GM21360 (cell line): ENCODE measurements around the gene CELF6.
A peak's percentile ranks its signal among the peaks of the same experiment; 100 is the strongest.

Source experiments
- ATAC-seq: cut with Tn5 transposase; IDR thresholded peaks from one replicate; pipeline ENCODE4 v1.9.1; 2021; ENCODE audit warnings: mild to moderate bottlenecking, moderate library complexity; ENCODE audit not compliant: unreplicated experiment

The CELF6 gene

DNA sequence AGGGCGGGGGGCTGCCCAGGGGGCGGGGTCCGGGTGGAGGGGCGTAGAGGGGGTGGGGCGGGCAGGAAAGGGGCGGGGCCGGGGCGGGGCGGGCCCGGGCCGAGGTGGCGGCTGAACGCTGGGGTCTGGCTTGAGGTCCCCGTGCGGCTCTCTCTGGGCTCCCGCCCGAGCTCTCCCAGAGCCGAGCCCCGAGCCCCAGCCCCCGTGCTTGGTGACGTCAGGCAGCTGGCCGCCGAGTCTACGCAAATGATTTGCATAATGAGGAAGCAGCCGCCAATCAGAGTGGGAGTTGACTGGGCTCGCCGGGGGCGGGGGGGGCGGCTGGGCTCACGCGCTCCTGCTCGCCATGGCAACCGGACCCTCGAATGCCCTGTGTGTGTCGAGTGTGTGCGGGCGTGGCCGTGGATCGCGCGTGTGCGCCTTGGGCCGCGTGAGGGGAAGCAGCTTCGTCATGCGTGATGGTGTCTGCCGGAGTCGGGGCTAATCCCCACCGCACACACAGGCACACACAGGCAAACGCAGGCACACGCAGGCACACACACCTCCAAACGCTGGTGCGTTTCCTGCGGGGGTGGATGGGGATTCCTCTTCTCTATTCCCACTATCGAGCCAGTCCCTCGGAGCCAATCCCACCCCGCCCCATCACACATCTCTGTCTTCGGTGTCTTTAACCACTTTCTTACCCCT is at the start of gene CELF6:
Gene CELF6 (minus strand): TSS at position 173 of the 687 bp plus-strand sequence. CDS start 283 bp downstream, outside the sequence.
- peak; percentile 55 for ATAC-seq

DNA sequence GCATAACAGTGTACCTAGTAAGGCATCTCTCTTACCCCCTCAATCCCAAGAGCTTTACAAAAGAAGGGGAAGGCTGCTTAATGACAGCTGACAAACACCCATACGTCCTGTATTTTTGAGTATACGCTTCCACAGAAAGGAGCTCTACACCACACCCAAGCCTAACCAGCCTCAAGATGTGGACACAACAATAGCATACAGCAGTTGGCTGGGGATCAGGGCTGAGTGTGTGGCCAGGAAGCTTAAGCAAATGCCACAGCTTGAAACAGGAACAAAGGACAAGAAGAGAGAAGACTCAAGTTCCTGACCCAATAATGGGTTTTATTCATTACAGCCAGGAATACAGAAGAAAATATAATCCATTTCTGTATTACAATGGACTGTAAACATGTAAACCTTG is 48.9 kb upstream of the CELF6 start:
- ATAC-seq = no peak

DNA sequence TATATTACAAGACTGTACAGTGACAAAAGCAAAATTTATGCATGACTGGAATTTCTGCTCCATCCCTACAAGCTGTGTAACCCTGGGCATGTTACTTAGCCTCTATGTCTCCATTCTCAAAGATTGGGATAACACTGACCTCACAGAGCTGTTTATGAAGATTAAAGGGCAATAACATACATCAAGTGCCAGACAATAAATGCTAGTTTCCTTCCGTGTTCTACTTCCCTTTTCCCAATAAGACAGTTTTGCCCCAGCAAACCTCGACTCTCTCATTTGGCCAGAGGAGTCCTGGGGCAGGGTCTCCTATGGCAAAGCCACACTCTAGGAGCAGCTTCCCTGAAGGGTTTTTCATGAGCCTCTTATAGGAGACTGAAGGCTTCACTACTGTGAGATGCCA is 48.4 kb upstream of the CELF6 start:
- no peak for ATAC-seq

DNA sequence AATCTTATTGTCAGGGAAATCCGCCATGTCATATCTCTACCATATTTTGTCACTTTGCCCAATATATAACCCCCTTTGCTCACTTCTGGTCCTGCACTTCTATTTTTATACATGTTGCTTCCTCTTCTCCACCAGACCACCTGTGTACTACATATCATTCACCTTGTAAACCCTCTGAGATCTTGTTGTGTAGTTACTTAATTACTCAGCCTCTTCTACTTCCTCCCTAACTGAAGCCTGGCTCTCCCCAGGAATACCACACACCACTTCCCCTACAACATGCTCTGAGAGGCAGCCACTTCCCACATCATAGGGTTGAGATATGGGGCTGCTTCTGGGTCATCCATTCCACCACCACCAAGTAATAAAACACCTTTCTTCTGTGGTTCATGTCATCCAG is 45.9 kb upstream of the CELF6 start:
- ATAC-seq = peak; percentile 81

DNA sequence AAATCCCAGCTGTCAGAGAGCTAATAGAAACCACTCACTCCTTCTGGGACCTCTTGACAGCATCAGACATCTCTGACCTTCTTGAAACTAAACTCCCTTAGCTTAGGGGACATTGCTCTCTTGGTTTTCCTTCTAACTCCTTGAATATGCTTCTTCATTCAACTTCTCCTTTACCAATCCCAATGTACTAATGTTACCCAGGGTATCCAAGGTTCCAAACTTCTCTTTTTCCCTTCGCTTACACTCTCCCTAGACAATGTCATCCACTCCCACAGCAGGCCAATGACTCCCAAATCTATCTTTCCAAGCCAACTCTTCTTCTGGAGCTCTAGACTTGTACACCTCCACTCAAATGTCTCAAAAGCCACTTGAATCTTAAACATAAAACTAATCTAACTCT is 41.2 kb upstream of the CELF6 start:
- no peak for ATAC-seq

DNA sequence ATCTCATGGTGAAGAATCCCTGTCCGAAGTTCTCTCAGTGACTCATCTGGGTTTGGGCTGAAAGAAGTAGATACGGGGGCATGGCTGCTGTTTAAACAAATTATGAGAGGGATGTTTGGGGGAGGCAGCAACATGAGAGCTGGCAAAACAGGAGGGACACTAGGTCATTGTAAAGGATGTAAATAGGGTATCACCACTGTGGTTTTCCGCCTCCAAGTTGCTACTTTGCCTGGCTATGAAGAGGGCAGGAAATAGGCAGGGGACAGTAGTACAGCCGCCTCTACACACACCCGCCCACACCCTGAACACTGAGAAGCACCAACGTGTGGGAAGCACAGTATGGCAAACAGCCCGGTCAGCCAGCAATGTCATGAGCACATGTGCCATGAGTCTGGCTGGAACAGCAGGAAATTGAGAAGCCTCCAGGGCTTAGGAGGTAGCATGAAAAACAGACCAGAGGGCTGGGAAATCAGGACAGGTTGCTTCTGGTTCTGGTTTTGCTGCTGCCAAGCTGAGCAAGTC is 38.8 kb upstream of the CELF6 start:
- no peak for ATAC-seq

DNA sequence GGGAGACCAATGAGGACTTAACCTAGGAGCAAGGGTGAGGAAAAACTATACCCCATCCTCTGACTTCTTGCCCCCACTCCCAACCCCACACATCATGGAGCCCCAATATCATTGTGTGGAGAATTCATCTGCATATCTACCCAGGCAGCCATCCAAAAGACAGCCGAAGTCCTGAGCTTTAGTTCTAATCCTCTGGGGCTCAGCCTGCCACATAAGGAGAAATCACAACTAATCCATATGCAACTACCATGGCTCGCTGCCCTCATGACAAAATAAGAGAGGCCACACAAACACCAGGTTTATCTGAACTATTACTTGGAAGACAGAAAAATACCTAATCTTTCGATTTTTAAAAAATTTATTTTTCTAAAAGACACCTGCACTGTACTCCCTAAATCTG is 38.2 kb upstream of the CELF6 start:
- ATAC-seq = no peak

DNA sequence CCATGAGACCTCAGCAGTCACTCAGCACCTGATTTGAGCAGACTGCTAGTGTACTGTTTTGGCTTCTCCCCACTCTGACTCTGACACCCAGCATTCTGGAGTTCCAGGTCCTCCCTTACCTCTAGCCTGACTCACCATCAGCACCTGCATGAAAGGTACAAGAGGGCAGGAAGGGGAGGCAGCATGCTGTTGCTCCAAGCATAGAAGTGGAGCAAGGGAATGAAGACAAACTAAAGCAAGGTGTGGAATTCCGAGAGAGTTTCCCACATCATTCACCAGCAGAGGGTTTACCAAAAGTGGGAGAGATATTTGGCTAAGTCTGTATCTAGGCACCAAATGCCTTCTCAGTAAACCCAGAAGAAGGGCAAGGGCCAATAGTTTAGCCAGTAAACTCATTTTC is 34.5 kb upstream of the CELF6 start:
- ATAC-seq = no peak

DNA sequence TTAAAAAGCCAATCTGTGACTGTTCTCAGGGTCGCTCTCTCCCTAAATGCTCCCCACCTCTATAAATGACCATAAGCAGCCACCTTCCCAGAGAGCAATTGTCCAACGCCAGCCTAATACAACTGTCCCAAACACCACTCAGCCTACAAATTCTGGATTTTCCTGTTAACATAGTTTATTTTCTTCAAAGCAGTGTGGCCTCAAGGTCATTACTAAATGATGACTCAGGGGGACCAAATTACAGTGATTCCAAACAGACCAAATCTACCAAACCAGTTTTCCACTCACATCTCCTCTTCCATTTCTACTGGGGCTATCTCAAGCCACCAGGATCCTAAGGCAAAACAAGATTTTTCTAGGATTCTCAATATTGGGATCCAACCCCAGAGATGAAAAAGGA is 33.3 kb upstream of the CELF6 start:
- no peak for ATAC-seq

DNA sequence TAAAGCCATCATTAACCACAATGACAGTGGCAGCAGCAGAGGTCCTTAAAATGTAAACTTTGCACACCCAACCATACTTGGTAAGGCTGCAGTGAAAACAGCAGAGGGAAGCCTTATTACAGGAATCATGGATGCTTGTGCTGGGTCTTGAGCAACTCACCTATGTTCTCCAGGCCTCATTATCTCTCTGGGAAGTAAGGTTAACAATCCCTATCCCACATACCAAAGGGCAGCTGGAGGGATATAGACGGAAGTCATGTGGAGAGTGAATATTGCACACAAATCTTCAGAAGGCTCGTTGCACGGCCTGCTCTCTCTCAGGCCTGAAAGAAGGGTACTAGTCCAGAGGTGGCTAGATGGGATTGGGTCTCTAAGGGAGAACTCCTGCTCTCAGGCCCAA is 25.8 kb upstream of the CELF6 start:
- ATAC-seq = no peak

DNA sequence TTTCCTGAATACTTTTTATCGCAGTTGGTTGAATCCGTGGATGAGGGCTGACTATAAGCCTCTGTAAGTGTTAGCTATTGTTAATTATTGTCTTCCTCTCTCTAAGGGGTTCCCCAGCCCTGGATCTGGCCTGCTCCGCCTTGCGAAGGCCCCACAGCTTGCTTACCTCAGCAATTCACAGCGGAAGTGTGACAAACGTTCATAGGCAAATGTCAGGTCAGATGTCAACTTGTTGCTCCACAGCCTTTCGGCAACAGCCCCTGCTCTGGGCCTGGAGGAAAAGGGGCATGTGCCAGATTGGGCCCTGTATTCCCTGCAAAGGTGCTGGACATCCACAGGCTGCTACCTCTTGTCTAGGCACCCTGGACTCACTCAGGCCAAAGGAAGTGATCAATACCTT is 25.3 kb upstream of the CELF6 start:
- no peak for ATAC-seq

DNA sequence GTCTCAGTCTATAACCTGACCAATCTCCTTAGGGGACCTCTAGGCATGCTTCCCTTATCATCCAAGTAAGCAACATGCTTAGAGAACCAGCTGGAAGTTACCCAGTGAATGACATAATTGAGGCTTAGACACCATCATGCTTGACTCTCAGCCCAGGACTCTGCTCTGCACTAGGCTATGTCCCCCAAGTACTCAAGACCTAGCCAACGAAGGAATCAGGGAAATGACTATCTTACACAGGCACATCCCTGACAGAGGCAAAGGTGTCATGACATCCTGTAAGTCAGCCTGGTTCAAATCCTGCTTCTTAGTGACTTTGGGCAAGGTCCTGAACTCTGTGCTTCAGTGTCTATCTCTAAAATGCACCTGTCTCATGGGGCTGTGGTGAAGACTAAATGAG is 24.6 kb upstream of the CELF6 start:
- ATAC-seq = no peak

DNA sequence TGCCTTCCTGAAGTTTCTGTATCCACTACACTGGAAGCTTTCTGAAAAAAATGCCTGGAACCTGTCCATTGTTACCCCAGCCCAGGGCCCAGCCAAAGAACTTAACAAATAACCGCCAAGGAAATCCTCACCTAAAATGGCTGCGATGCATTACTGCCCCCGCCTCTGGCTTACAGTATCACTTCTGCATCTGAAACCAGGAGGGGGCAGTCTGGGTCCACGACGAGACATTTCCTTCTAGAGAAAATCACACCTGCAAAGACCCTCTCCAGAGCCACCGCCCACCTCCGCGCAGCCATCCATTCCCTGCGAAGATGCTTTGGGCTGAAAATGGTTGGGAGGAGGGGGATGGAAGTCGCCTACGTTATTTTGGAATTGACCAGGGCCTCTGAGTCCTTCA is 22.4 kb upstream of the CELF6 start:
- no peak for ATAC-seq

DNA sequence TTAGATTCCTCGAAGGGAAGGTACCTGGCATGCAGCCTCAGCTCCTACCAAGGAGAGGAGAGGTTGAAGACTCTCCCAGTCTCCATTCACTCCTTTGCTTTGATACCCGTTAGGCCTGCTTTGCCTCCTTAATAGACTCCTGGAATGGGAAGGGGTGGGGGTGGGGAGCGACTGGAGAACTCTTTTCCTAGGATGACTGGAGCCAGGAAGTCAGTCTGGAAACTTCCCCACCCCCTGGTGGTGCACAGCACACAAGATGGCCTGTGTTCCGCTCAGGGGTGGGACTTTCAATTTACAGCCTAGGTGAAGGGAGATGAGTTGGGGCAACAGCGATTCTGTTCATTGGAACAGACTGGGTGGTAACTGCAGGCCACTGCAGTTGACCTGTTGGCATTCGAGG is 21.4 kb upstream of the CELF6 start:
- no peak for ATAC-seq

DNA sequence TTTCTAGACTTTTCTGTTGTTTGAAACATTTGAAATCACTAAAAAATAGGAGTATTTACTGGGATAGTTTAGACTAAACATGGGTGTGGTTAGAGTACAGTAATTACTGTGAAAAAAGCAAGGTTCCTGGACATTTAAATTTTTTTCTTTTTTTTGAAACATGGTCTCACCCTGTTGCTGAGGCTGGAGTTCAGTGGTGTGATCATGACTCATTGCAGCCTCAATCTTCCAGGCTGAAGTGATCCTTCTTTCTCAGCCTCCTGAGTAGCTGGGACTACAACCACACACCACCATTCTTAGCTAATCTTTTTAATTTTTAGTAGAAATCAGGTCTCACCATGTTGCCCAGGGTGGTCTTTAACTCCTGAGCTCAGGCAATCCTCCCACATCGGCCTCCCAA is 20.4 kb upstream of the CELF6 start:
- no peak for ATAC-seq

DNA sequence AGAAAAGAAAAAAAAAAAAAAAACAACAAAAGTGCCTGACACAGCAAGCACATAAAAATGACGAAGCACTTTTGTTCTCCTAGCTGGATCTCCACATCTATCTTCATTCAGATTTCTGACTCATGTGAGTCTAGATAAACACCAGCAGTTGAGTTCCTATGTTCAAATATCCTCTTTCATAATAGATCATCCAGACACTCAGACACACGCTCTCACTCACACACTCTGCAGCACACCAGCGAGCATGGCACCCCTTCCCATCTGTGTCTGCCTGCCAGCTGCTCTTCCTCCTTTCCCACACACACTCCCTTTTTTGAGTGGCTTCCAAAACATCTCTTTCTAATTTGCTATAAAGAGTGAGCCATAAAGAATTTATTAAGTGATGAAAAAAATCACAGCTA is 19.8 kb upstream of the CELF6 start:
- no peak for ATAC-seq

DNA sequence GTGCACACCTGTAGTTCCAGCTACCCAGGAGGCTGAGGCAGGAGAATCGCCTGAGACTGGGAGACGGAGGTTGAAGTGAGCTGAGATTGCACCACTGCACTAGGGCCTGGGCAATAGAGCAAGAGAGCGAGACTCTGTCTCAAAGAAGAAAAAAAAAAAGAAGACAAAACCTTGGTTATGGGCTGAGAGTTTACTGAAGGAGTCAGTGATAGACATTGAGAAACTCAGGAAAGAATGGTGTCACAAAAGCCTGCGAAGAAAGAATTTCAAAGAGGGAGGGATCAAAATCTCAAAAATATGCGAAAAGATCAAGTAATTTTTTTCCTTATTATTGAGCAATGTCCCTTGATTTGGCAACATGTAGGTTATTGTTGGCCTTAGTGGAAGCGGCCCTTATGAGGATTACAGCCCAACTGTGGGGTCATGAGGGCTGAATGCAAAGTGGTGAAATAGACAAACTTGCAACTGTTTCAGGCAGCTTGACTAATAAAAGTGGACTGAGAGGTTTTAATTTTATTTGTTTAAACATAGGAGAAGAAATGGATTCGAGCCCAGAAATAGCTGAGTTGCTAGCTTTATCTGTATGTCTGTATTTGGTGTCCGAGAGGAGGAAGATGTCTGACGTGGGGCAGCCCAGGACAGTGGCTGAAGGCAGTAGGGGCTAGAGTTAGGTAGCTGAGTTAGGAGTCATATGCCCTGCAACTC is 18.8 kb upstream of the CELF6 start:
- ATAC-seq = no peak

DNA sequence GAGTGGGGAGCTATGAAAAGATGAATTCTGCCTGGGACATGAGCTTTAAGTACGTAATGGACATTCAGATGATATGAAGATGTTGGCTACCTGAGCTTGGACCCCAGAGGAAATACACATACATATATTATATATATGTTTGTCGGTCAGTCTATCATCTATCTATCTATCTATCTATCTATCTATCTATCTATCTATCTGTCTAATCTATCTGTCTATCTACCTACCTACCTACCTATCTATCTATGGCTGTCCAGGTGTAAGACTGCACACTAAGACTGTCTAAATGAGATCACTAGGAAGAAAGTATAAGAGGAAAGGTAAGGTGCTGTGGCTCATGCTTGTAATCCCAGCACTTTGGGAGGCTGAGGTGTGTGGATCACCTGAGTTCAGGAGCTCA is 18.2 kb upstream of the CELF6 start:
- no peak for ATAC-seq

DNA sequence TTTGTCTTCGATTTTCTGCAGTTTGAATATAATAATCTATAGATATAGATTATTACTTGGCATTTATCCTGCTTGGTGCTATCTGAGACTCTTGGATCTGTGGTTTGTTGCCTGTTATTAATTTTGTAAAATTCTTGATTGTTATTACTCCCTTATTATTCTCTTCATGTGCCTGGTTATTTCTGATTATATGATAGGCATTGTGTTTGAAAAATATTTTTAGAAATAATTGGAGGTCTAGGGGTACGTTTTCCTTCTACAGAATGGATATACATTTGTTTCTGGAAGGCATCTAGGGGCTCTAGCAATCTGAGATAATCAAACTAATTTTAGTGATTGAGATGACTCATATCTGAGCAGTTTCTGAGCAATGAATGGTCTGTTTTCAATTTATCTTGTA is 14.9 kb upstream of the CELF6 start:
- no peak for ATAC-seq

DNA sequence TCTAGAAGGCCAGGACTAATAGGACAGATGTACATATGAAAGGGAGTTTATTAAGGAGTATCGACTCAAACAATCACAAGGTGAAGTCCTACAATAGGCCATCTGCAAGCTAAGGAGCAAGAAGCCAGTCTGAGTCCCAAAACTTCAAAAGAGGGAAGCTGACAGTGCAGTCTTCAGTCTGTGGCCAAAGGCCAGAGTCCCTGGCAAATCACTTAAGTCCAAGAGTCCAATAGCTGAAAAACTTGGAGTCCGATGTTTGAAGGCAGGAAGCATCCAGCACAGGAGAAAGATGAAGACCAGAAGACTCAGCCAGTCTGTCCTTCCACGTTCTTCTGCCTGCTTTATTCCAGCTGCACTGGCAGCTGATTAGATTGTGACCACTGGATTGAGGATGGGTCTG is 11.1 kb upstream of the CELF6 start:
- ATAC-seq = no peak

DNA sequence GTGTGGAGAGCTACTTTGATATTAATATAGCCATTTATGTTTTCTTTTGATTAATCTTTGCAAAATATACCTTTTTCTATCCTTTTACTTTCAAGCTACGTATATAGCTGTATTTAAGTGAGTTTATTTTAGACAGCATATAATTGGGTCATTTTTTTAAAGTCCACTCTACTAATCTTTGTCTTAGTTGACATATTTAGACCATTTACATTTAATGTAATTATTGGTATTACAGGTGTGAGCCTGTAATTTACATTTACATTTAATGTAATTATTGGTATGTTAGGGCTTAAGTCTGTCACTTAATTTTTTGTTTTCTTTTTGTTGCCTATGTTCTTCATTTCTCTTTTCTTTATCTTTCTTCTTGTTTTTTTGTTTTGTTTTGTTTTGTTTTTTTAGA is 3.8 kb upstream of the CELF6 start:
- no peak for ATAC-seq

DNA sequence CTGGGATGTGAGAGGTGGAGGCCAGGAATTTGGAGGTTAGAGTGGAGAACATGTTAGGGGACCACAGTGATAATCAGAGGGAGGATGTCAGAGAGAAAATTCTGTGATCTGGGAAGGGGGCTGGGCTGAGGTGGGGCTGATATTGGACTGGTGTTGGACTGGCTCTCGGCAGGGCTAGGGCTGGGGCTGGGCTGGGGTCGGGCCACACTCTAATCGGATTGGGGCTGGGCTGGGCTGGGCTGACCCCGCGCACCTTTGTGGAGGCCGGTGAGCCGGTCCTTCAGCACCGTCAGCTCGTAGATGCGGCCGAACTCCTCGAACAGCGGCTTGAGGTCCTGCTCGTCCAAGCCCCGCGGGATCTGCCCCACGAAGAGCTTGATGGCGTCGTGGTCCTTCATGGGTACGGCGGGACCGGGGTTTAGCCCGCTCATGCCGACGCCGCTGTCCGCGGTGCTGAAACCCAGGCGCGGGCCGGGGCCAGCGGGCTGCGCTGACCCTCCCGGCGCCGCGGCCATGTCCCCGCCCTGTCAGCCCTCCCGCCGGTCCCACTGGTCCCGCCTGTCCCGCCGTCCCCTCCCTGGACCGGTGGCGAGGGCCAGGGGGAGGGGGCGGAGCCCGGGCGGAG is 485 bp downstream of the CELF6 start:
- peak; percentile 19 for ATAC-seq
